Measurements from ENCODE around the gene SLC8A1.

SLC8A1 gene

DNA sequence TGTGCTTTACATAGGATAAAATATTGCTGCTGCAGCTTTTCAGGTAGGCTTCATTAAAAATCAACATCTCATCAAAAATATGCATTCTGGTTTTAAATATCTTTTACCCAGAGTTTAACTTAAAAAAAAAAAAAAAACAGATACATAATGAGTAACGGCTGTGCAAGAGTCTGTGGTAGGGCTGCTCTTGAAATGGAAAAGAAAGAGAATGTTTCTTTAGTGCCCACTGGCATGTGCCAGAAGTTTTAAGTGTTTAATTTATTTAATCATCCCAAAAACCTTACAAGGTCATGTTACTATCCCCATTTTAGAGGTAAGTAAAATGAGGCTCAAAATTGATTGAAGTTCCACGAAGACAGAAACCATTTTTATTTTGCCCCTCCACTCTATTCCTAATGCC is 92.1 kb downstream of the SLC8A1 start:
- Histone ChIP-seq H3K4me1 (ENCODE audit: insufficient read depth, low read length, poor library complexity, severe bottlenecking) (no peaks in the 10 kb centered on the region), H3K36me3 (ENCODE audit: insufficient read depth, low read length) (no peaks in the 10 kb centered on the region)

GRCh38 chr2:40358783-40359182 is 93.1 kb downstream of the SLC8A1 start:
- Histone ChIP-seq H3K4me2 (ENCODE audit: low read depth, low read length, poor library complexity, severe bottlenecking) (no peak overlapping the region), H2AFZ (ENCODE audit: low read length) (no peak overlapping the region), H3K9ac (ENCODE audit: low read depth, low read length, poor library complexity, severe bottlenecking) (no peak overlapping the region), H3K4me1 (ENCODE audit: insufficient read depth, low read length, poor library complexity, severe bottlenecking) (no peaks in the 10 kb centered on the region), H3K79me2 (ENCODE audit: insufficient read depth, low read length) (no peaks in the 10 kb centered on the region), H3K27me3 (ENCODE audit: insufficient read depth, low read length, poor library complexity, severe bottlenecking) (no peaks in the 10 kb centered on the region), H3F3A (ENCODE audit: low read depth) (no peaks in the 10 kb centered on the region), H3K4me3 (ENCODE audit: low read length, poor library complexity, severe bottlenecking) (no peak overlapping the region), H4K20me1 (ENCODE audit: insufficient read depth, low read length, poor library complexity, severe bottlenecking) (no peaks in the 10 kb centered on the region), H3K9me2 (replicated peaks; ENCODE audit: low read depth, low read length) (no peaks in the 10 kb centered on the region), H3K36me3 (ENCODE audit: insufficient read depth, low read length) (no peaks in the 10 kb centered on the region), H3K9me3 (ENCODE audit: insufficient read depth, low read depth, low read length) (no peaks in the 10 kb centered on the region)
- no peak for TF ChIP-seq EZH2phosphoT487 (IDR thresholded peaks at IDR 0.05; ENCODE audit: borderline replicate concordance)
- no peak for TF ChIP-seq CTCF (conservative IDR thresholded peaks at IDR 0.05; ENCODE audit: low read length)

More for the DNA sequence above, 92.1 kb downstream of the SLC8A1 start:
- Histone ChIP-seq H3K27me3 (ENCODE audit: insufficient read depth, low read length, poor library complexity, severe bottlenecking) (no peaks in the 10 kb centered on the region), H3K9me3 (ENCODE audit: insufficient read depth, low read depth, low read length) (no peaks in the 10 kb centered on the region), H3K9ac (ENCODE audit: low read depth, low read length, poor library complexity, severe bottlenecking) (no peak overlapping the region), H4K20me1 (ENCODE audit: insufficient read depth, low read length, poor library complexity, severe bottlenecking) (no peaks in the 10 kb centered on the region), H3K4me3 (ENCODE audit: low read length, poor library complexity, severe bottlenecking) (no peak overlapping the region), H3F3A (ENCODE audit: low read depth) (no peaks in the 10 kb centered on the region), H2AFZ (ENCODE audit: low read length) (no peak overlapping the region), H3K79me2 (ENCODE audit: insufficient read depth, low read length) (no peaks in the 10 kb centered on the region), H3K9me2 (replicated peaks; ENCODE audit: low read depth, low read length) (no peaks in the 10 kb centered on the region), H3K4me2 (ENCODE audit: low read depth, low read length, poor library complexity, severe bottlenecking) (no peak overlapping the region)
- TF ChIP-seq EZH2phosphoT487 (IDR thresholded peaks at IDR 0.05; ENCODE audit: borderline replicate concordance) = no peak
- TF ChIP-seq CTCF (conservative IDR thresholded peaks at IDR 0.05; ENCODE audit: low read length) = no peak

DNA sequence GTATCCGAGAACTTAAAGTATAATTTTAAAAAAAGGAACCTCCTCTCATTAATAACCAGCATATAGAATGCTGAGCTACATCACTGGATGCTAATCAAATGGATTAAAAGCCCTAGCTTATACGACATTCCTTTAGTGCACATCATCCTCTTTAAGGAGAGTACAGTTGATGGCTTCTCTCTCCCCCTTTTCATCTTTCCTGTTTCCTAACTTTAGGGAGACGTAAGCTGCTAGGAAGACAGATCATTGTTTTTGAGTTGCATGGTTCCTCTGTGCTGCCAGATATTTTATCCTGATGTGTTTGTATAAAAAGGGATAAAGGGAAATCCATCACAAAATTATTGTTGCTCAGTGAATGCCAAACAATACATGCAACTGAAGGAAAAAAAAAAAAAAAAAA is 94.2 kb downstream of the SLC8A1 start:
- no peaks in the 10 kb centered on the region for H3K9me2 ChIP-seq (replicated peaks; ENCODE audit: low read depth, low read length)
- no peaks in the 10 kb centered on the region for H3K4me1 ChIP-seq (ENCODE audit: insufficient read depth, low read length, poor library complexity, severe bottlenecking)
- no peaks in the 10 kb centered on the region for H4K20me1 ChIP-seq (ENCODE audit: insufficient read depth, low read length, poor library complexity, severe bottlenecking)
- H3K9ac ChIP-seq (ENCODE audit: low read depth, low read length, poor library complexity, severe bottlenecking) = no peak overlapping the region
- no peaks in the 10 kb centered on the region for H3K36me3 ChIP-seq (ENCODE audit: insufficient read depth, low read length)
- H3K27me3 ChIP-seq (ENCODE audit: insufficient read depth, low read length, poor library complexity, severe bottlenecking) = no peaks in the 10 kb centered on the region
- no peaks in the 10 kb centered on the region for H3K9me3 ChIP-seq (ENCODE audit: insufficient read depth, low read depth, low read length)
- no peak overlapping the region for H3K4me3 ChIP-seq (ENCODE audit: low read length, poor library complexity, severe bottlenecking)
- H2AFZ ChIP-seq (ENCODE audit: low read length) = no peak overlapping the region
- no peak for TF ChIP-seq CTCF (conservative IDR thresholded peaks at IDR 0.05; ENCODE audit: low read length)
- TF ChIP-seq EZH2phosphoT487 (IDR thresholded peaks at IDR 0.05; ENCODE audit: borderline replicate concordance) = no peak
- H3K4me2 ChIP-seq (ENCODE audit: low read depth, low read length, poor library complexity, severe bottlenecking) = no peak overlapping the region
- H3F3A ChIP-seq (ENCODE audit: low read depth) = no peaks in the 10 kb centered on the region
- H3K79me2 ChIP-seq (ENCODE audit: insufficient read depth, low read length) = no peaks in the 10 kb centered on the region
